ENCODE results near the gene DNHD1.

Gene DNHD1

GRCh38 chr11:6563667-6564066 lies 66.6 kb downstream of the DNHD1 start:
- DNase-seq (ENCODE audit: low read depth): no peak

- DNase-seq (ENCODE audit: low read depth): no peak
These were observed 68.2 kb downstream of the DNHD1 start for GRCh38 chr11:6565325-6565724.

- DNase-seq (ENCODE audit: low read depth): no peak
These were observed 69.1 kb downstream of the DNHD1 start for GRCh38 chr11:6565988-6566703.

DNA sequence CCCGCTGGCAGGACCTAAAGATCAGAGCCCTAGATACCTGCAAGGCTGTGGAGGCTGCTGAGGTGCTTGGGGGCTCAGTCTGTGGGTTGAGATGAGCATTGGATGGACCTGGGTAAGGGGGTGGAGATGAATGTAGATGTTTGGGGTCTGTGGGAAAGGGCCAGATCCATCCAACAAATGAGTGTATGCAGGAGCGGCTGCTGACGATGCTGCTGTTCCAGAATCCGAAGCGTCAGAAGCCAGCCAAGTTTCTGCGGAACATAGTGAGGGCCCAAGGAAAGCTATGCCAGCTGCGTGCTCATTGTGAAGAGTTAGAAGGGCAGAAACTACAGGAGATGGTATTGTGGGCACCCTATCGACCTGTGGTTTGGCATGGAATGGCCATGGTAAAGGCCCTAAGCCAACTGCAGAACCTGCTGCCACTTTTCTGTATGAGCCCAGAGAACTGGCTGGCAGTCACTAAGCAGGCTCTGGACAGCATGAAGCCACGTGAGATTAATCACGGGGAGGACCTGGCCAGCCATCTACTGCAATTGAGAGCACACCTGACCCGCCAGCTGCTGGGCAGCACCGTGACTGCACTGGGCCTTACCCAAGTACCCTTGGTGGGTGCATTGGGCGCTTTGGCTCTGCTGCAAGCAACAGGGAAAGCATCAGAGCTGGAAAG lies 69.8 kb downstream of the DNHD1 start:
- DNase-seq (ENCODE audit: low read depth): no peak

DNA sequence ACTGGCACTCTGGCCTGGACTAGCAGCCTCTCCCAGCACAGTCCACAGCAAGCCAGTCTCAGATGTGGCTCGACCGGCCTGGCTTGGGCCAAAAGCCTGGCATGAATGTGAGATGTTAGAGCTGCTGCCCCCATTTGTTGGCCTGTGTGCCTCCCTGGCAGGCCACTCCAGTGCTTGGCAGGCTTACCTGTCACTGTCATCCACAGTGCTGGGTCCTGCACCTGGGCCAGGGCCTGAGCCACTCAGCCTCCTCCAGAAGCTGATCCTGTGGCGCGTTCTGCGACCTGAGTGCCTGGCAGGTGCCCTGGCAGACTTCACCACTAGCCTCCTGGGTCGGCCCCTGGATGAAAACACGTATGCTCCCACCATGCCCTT lies 70.3 kb downstream of the DNHD1 start:
- no peak for DNase-seq (ENCODE audit: low read depth)

DNA sequence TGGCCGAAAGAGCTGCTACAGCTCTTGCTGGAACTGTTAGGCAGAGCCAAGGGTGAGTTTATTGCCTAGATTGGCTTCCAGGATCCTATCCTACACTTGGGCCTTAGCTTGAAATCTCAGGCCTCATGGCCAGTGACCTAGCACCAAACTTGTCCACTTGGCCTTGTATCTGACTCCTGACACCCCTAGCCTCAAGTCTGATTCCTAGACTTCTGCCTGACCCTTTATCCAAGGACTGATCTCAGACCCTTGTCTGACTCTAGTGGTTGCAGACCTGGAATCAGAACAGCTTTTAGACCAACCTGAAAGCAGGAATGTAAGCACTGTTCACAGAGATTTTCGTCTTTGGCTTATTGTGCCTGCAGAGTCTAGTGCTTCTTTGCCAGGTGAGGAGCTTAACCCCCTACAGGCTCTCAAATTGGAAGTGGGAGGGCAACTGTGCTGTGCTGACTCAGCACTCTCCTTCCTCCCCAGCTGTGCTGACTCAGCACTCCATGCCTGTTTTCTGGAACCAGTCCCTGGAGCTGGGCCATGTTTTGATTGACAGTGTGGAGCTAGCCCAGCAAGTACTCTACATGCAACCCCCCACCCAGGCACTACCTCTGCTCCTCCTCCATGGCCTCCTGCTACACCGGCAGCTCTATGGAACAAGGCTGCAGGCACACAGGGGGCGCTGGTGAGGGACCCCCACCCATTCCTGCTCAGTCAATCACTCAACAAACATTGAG lies 71.3 kb downstream of the DNHD1 start:
- DNase-seq (ENCODE audit: low read depth): no peak

GRCh38 chr11:6569706-6570105 lies 72.6 kb downstream of the DNHD1 start:
- no peak for DNase-seq (ENCODE audit: low read depth)

DNA sequence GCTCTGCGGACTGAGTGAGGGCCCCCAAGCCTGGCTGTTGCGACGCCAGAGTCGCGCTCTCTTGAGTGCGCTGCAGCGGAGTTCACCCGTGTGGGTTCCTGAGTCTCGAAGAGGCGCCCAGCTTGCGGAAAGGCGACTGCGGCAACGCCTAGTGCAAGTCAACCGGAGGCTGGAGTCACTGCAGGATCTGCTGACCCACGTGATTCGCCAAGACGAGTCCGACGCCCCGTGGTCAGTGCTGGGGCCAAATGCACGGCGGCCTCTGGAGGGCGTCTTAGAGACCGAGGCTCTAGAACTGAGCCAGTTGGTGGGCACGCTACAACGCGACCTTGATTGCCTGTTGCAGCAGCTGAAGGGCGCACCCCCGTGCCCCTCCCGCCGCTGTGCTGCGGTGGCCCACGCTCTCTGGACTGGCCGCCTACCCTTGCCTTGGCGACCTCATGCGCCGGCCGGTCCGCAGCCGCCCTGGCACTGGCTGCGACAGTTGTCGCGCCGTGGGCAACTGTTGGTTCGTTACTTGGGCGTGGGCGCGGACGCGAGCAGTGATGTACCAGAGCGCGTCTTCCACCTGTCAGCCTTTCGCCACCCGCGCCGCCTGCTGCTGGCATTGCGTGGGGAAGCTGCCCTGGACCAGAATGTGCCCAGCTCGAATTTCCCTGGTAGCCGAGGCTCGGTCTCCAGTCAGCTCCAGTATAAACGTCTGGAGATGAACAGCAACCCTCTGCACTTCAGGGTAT lies 73.8 kb downstream of the DNHD1 start:
- DNase-seq (ENCODE audit: low read depth): no peak

- DNase-seq (ENCODE audit: low read depth): no peak
These were observed 74.4 kb downstream of the DNHD1 start for GRCh38 chr11:6571434-6572008.

GRCh38 chr11:6572215-6572614 lies 75.1 kb downstream of the DNHD1 start:
- no peak for DNase-seq (ENCODE audit: low read depth)

GRCh38 chr11:6574816-6575715 lies 78.0 kb downstream of the DNHD1 start:
- DNase-seq (ENCODE audit: low read depth): no peak

- no peak for DNase-seq (ENCODE audit: low read depth)
These were observed 79.6 kb downstream of the DNHD1 start for GRCh38 chr11:6576471-6577373.

- no peak for DNase-seq (ENCODE audit: low read depth)
These were observed 81.1 kb downstream of the DNHD1 start for GRCh38 chr11:6578134-6578533.

DNA sequence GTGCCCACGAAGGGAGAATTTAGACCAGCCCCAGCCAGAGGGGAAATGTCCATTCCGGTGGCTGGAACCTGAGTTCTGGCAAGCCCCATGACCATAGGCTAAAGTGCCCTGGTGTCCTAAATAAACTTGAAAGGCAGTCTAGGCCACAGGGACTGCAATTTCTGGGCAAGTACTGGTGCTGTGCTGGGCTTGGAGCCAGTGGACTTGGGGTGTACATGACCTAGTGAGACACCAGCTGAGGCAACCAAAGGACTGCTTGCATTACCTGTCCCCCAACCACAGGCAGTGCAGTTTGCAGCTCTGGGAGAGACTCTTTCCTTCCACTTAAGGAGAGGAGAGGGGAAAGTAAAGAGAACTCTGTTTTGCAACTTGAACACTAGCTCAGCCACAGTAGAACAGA lies 82.6 kb downstream of the DNHD1 start:
- DNase-seq (ENCODE audit: low read depth): no peak

DNA sequence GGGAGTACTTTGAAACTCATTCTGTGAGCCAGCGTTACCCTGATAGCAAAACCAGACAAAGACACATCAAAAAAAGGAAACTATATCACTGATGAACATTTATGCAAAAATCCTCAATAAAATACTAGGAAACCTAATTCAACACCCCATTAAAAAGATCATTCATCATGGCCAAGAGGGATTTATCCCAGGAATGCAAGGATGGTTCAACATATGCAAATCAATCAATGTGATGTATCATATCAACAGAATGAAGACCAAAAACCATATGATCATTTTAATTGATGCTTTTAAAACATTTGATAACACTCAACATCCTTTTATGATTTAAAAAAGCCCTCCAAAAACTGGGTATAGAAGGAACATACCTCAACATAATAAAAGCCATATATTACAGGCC lies 86.5 kb downstream of the DNHD1 start:
- no peak for DNase-seq (ENCODE audit: low read depth)

DNA sequence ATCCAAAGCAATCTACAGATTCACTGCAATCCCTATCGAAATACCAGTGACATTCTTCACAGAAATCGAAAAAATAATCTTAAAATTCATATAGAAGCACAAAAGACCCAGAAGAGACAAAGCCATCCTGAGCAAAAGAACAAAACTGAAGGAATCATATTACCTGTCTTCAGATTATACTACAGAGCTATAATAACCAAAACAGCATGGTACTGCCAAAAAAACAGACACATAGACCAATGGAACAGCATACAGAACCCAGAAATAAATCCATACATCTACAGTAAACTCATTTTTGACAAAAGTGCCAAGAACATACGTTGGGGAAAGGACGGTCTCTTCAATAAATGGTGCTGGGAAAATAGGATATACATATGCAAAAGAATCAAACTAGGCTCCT lies 87.4 kb downstream of the DNHD1 start:
- DNase-seq (ENCODE audit: low read depth): no peak

GRCh38 chr11:6586434-6587359 lies 89.6 kb downstream of the DNHD1 start:
- no peak for DNase-seq (ENCODE audit: low read depth)

DNA sequence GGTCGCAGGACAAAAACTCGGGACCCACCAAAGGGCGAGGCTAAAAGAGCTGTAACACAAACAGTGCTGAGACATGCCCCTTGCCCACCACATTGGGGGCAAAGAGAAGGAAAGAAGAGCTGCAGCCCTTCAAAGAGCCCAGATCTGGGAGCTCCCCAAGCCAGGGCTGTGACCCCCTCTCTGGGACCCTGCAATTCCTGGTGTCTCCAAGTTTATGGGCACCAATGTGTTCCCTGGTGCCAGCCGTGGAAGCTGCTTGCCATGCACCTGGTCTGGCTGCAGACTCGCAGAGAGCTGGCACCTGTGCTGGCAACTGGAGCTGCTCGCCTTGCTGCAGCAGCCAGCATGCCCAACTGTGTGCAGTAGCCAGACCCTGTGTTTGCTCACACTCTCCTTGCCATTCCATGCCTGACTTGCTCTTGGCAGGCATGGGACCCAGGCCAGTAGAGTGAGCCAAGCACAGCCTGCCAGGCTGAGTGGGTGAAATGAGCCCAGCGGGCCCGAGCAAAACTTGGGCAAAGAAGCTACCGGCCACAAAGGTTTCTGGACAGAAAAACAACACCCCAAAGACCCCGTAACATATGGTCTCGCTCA lies 90.4 kb downstream of the DNHD1 start:
- no peak for DNase-seq (ENCODE audit: low read depth)

DNA sequence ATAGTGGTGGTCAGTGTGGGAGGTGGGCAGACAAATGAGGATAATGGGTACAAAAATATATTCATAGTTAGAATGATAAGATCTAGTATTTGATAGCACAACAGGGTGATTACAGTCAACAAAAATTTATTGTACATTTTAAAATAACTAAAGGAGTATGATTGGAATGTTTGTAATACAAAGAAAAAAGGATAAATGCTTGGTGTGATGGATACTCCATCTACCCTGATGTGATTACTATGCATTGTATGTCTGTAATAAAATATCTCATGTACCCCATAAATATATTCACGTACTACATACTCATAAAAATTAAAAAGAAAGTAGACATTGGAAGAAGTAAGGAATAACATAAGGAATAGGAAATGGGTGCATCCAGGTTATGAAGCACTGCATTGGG lies 90.9 kb downstream of the DNHD1 start:
- no peak for DNase-seq (ENCODE audit: low read depth)
